Effector CD4-positive, alpha-beta T cell (primary cell): ENCODE measurements around the gene PCOLCE2.

Experiments
- DNase-seq: peaks from one replicate; pipeline ENCODE4 v3.0.0-alpha.2; 2020

Gene PCOLCE2

GRCh38 chr3:142808103-142808917, 80.6 kb downstream of the PCOLCE2 start:
- no peak for DNase-seq

GRCh38 chr3:142802891-142803290, 86.0 kb downstream of the PCOLCE2 start:
- DNase-seq: no peak

- no peak for DNase-seq
Measured at GRCh38 chr3:142801746-142802145, 87.1 kb downstream of the PCOLCE2 start.

GRCh38 chr3:142796823-142797222, 92.1 kb downstream of the PCOLCE2 start:
- DNase-seq: no peak

GRCh38 chr3:142795332-142795731, 93.6 kb downstream of the PCOLCE2 start:
- DNase-seq: no peak

GRCh38 chr3:142794508-142794907, 94.4 kb downstream of the PCOLCE2 start:
- DNase-seq: no peak

- no peak for DNase-seq
Measured at GRCh38 chr3:142787719-142788118, 101.2 kb downstream of the PCOLCE2 start.

- no peak for DNase-seq
Measured at GRCh38 chr3:142785996-142786395, 102.9 kb downstream of the PCOLCE2 start.

- DNase-seq: no peak
Measured at GRCh38 chr3:142784228-142784627, 104.7 kb downstream of the PCOLCE2 start.

- DNase-seq: no peak
Measured at GRCh38 chr3:142782616-142783015, 106.3 kb downstream of the PCOLCE2 start.

- DNase-seq: no peak
Measured at GRCh38 chr3:142779591-142779990, 109.3 kb downstream of the PCOLCE2 start.

- no peak for DNase-seq
Measured at GRCh38 chr3:142778541-142778940, 110.3 kb downstream of the PCOLCE2 start.

- DNase-seq: no peak
Measured at GRCh38 chr3:142777927-142778326, 111.0 kb downstream of the PCOLCE2 start.

- DNase-seq: no peak
Measured at GRCh38 chr3:142768338-142768737, 120.5 kb downstream of the PCOLCE2 start.
